HG03378 (cell line): ENCODE measurements around the gene PPP1R26.
"Not testable (repeated sequence)": the region's sequence is repeated elsewhere in the genome, so short reads cannot be mapped to it uniquely, and the experiment has no call there.

Experiments used
- ATAC-seq: cut with Tn5 transposase; IDR thresholded peaks from one replicate; pipeline ENCODE4 v1.9.1; 2021; ENCODE audit warnings: mild to moderate bottlenecking, moderate library complexity; ENCODE audit not compliant: unreplicated experiment

The PPP1R26 gene, protein sequence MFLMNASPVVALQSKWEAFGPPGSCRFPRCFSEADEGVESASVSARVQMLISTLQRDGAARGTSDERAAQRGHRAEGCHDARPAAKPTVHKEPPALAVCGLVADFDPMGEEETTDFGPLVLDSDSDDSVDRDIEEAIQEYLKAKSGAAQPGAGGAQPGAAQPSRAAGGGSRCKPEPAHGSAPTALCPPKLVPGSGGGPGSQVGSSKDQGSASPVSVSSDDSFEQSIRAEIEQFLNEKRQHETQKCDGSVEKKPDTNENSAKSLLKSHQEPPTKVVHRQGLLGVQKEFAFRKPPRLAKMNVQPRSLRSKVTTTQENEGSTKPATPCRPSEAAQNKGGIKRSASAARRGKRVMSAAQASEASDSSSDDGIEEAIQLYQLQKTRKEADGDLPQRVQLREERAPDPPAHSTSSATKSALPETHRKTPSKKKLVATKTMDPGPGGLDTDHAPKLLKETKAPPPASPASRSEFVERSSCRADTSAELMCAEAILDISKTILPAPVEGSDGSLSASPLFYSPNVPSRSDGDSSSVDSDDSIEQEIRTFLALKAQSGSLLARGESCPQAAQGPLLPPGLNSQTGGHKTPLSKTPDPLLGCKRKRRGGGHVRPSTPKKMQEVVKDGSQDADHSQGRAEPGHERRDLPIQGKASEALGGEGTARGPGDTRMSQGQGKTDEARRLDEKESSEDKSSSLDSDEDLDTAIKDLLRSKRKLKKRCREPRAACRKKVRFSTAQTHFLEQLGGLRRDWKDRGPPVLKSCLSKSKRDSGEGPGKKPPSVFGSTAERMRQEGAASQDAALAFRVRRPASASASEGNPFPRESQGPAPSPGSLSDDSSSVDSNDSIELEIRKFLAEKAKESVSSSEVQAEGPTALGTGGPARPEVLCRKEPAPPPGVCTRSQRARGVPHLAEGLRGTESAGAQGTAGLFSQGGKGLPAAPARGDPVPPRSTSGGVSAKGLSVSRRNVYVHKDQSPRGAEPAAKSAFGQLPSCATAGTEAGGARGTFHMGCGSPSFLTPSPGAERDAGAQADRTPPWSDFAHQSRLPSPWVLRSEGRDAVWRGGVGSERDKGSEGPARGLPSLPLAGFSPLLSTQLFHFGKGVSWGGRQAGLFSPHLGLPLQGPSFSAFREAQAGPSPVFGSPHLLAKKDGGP (N-terminal part only)

DNA sequence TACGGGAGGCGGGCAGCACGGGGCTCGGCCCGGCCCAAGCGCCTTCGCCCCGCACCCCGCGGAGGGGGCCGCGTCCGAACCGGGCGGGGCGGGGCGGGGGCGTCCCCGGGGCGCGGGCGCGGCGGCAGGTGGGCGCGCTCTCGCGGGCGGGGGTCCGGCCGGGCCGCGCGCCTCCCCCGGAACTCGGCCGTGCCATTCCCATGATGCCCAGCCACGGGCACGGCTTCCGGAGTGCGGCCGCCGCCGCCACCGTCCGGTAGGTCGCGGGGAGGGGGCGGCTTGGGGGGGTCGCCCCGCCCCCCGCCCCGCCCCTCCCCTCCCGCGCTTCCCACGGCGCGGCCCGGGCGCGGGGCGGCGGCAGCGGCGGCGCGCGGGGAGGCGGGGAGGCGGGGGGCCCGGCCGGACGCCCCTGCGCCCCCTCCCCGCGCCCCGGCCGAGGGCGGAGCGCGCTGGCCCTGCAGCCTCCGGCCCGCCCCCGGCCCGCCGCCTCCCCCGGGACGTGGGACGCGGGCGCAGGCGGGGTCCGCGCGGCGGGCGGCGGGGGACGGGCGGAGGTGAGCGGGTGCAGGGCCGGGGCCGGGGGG is at the start of gene PPP1R26:
Gene PPP1R26 (plus strand): TSS at position 314 of the 584 bp plus-strand sequence. CDS start 4,729 bp downstream, outside the sequence.
- no peak for ATAC-seq

DNA sequence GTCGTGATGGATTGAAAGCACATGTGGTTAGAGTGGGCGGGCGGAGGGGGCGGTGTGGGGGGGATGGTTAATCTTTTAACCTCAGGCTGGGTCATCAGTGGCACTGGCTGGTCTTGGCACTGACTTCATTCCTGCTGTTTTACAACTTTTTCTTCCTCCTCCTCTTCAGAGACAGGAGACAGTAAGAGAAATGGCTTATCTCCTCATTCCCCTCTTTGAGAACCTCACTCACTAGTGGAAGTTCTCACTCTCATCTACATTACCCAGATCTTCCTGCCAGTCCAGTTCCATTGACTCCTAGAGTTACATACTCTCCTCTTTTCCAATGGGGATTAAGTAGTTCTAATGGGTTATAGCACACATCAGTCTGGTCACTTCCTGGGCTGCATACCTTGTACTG is 42.3 kb upstream of the PPP1R26 start:
- ATAC-seq, result no peak

DNA sequence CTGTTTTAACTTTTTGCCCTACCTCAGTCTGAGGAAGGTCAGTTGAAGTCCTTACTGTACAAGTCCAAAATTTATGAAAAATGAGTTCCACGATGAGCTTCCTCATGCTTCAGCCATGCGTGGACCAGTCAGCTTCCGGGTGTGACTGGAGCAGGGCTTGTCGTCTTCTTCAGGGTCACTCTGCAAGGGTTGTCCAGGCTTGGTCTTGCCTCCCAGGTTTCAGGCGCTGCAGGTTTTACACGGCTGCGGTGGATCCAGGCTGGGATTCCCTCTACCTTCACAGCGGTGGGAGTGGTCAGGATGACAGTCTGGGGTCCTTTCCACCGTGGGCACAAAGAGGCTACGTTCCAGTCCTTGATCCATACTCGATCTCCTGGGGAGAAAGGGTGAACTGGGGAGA is 41.9 kb upstream of the PPP1R26 start:
- not testable (repeated sequence) for ATAC-seq

DNA sequence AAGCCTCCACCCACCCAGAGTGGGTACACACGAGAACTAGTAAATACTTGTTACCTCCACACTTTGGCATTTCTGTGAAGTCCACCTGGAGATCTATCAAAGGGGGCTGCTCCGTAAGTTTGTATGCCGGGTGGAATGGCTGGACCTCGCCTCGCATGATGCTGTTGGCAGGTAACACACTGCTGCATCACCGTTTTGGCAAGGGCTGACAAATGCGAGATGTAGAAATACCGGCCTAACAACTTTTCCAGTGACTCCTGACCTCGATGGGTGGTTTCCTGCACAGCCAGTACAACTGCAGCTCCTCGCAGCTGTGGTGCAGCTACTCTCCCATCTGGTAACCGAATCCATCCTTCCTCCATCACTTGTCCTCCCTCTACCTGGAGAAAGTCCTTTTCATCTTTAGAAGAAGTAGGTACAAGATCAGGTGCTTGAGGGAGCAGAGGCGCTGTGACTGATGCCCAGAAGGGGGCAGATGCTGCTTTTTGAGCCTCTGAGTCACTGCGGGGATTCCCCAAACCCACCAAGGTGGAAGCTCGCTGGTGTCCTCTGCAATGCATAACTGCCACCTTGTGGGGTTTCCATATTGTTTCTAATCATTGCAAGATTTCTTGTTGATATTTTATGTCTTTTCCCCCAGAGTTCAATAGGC is 40.9 kb upstream of the PPP1R26 start:
- not testable (repeated sequence) for ATAC-seq

DNA sequence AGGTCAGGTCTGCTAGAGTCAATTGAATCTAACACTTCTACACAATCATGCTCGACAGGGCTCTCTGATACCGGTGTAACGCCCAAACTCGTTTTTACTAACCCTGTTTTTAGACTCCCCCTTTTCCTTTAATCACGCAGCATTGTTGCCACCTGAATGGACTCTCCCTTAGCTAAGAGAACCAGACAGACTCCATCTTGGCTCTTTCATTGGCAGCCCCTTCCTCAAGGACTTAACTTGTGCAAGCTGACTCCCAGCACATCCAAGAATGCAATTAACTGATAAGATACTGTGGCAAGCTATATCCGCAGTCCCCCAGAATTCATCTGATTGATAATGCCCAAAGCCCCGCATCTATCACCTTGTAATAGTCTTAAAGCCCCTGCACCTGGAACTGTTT is 40.1 kb upstream of the PPP1R26 start:
- ATAC-seq, result not testable (repeated sequence)

DNA sequence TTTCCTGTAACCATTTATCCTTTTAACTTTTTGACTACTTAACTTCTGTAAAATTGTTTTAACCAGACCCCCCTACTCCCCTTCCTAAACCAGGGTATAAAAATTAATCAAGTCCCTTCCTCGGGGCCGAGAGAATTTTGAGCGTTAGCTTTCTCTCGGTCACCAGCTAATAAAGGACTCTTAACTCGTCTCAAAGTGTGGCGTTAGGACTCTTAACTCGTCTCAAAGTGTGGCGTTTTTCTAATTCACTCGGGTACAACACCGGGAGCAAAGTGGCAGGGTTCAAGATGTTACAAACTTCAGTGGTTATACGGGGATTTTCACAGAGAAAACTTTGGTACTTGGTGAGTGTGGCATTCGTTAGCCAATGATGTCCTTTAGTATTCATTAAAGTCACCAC is 39.7 kb upstream of the PPP1R26 start:
- no peak for ATAC-seq

DNA sequence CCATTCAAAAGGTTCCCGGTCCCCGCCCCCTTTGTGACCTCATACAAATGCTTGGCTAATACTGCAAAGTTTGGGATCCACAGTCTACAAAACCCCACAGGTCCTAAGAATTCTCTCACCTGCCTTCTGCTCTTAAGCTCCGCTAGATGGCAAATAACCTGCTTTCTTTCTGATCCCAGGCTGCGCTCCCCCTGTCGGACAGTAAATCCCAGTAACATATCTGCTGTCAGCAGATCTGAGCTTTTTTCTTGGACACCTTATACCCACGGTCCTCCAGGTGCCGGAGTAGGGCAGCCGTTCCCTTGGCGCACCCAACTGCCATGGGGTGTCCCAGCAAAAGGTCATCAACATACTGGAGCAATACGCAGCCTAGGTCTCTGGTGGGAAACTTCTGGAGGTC is 39.0 kb upstream of the PPP1R26 start:
- ATAC-seq, result no peak

DNA sequence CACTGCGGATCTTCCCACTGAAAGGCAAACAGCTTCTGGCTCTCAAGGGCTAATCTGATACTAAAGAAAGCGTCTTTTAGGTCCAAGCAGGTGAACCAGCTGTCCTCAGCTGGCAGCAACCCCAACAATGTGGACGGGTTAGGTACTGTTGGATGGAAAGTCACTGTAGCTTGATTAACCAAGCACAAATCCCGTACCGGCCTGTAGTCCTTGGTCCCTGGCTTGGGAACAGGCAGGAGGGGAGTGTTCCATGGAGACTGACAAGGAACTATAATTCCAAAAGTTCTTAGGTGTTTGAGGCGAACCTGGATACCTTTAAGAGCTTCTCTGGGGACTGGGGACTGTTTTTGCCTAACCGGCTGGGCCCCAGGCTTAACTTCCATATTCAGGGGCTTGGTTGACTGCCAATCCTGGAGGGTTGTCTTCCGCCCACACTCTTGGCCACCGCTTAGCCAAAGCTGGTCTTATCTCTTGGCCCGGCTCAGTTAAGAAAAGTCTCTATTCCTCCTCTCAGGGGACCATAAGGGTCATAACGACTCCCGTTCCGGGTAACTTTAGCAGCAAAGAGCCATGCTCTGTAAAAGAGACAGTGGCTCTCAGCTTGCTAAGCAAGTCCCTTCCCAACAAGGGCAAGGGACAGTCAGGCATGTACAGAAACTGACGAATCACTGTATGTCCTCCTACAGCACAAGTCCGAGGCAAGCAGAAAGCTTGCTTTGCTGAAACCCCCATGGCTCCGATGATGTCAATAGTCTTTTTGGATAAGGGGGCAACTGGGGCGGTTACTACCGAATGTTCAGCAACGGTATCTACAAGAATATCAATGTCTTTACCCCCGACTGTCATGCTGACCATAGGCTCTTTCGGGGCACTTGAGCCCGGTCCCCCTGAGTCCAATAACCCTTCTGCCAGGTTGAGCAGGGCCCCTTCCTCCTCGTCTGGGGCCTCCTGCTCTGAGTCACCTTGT is 38.2 kb upstream of the PPP1R26 start:
- not testable (repeated sequence) for ATAC-seq

DNA sequence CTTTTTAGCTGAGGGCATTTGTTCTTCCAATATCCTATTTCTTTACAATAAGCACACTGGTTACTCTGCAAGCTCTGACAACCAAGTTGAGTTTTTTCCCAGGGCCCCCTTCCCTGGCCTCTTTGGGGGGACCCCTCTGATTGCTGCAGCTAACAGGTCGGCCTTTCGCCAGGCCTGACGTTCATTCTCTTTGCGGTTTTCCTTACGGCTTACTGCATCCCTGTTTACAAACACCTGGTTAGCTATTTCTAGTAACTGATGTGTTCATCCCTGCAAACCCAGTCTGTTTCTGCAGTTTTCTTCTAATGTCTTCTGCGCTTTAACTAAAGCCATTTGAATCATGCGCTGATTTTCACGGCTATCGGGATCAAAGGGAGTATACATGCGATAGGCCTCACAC is 37.5 kb upstream of the PPP1R26 start:
- no peak for ATAC-seq

DNA sequence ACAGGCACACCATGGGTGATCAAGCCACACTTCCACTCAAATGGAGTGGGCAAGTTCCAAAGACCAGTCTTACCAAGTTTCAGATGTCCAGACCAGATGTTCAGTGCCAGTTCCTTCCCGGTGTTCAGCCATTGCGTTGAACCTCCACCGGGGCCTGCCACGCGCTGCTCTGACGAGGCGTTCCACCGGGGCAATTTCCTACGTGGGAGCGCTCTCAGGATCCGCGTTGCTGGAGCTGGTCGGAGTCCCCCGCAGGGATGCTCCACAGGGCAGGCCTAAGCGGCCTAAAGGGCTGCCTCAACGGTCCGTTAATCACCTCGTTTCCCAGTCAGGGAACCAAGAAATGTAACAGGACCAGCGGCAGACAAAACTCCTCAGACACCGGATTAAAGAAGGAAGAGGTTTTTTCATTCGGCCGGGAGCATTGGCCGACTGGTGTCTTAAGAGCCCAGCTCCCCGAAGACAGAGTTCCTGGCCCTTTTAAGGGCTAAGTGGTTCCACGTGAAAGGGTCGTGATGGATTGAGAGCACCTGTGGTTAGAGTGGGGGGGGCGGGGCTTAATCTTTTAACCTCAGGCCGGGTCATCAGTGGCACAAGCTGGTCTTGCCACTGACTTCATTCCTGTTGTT is 35.7 kb upstream of the PPP1R26 start:
- ATAC-seq, result no peak

DNA sequence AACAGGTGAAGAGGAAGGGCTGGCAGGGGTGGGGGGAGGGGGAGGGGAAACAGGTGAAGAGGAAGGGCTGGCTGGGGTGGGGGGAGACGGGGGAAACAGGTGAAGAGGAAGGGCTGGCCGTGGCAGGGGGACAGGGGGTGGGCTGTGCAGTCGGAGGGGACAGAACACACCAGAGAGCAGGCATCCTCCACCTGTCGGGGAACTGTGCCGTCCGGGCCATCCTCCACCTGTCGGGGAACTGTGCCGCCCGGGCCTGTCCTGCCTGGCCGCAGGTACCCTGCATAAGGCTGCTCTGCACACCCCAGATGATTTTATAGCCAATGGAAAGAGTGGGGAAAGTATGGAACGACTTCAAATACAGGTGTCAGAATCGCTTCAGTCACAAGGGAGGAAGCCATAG is 32.5 kb upstream of the PPP1R26 start:
- ATAC-seq, result no peak

DNA sequence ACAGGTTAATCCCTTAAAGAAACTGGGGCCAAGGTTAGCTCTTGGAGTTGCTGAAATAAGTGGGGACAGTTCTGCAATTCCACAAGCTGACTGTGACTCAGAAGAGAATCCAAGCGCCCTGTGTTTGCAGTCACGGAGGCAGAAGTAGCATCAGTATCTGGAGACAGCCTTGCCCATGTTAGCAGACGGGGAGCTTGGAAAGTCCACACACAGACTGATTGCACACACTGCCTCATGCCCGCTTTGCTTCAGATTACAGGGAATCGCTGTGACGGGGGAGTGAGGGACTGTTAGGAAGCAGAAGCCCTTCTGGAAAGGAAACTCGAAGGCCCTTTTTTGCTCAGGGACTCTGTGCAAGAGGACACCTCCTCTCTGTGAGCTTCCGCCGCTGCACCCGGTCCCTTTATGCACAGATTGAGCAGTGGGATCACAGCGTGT is 30.9 kb upstream of the PPP1R26 start:
- no peak for ATAC-seq

DNA sequence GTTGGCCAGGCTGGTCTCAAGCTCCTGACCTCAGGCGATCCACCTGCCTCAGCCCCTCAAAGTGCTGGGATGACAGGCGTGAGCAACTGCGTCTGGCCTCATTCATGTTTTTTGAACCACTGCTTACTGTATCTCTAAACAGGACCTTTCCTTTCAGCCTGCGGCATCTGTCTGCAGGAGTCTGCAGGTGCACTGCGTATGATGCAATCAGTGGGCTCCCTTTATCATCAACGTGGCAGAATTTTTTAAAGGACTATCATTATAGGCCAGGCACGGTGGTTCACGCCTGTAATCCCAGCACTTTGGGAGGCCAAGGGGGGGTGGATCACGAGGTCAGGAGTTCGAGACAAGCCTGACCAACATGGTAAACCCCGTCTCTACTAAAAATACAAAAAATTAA is 30.1 kb upstream of the PPP1R26 start:
- ATAC-seq, result not testable (repeated sequence)

DNA sequence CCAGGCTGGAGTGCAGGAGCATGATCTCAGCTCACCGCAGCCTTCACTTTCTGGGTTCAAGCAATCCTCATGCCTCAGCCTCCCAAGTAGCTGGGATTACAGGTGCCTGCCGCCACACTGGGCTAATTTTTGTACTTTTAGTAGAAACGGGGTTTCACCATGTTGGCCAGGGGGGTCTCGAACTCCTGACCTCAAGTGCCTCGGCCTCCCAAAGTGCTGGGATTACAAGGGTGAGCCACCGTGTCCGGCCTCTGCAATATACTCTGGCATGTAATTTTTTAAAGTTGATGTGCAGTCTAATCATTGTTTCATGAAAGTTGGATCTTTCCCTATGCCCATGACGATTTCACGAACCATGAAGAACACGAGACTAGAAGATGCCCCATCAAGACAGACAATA is 28.6 kb upstream of the PPP1R26 start:
- no peak for ATAC-seq

DNA sequence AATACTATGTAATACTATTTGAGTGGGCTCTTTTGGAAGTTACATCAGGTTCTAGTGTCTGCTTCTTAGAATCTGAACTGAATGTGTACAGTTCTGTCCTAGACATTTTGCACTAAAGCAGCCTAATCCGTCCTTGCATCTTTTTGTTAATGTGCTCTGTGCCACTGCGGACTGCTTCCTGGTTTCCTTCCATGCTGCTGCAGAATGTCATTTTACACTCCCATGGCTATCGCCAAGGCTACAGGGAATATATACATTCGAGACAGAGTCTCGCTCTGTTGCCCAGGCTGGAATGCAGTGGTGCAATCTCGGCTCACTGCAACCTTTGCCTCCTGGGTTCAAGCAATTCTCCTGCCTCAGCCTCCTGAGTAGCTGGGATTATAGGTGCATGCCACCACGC is 27.7 kb upstream of the PPP1R26 start:
- not testable (repeated sequence) for ATAC-seq

DNA sequence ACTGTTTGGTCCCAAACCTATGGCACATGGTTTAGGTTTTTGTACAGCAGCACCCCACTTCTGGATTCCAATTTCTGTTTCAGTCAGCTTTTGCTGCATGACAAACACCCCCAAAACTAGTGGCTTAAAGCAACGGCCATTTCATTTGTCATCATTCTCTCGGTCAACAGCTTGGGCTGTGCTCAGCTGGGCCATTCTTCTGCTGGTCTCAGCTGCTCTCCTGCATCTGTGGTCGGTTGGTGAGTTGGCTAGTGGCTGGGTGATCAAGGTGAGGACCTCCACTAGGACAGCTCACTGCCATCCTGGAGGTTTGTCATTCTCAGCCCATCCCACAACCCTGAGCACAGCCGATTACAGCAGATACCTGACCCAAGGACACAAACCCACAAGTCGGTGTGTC is 24.8 kb upstream of the PPP1R26 start:
- ATAC-seq, result no peak

DNA sequence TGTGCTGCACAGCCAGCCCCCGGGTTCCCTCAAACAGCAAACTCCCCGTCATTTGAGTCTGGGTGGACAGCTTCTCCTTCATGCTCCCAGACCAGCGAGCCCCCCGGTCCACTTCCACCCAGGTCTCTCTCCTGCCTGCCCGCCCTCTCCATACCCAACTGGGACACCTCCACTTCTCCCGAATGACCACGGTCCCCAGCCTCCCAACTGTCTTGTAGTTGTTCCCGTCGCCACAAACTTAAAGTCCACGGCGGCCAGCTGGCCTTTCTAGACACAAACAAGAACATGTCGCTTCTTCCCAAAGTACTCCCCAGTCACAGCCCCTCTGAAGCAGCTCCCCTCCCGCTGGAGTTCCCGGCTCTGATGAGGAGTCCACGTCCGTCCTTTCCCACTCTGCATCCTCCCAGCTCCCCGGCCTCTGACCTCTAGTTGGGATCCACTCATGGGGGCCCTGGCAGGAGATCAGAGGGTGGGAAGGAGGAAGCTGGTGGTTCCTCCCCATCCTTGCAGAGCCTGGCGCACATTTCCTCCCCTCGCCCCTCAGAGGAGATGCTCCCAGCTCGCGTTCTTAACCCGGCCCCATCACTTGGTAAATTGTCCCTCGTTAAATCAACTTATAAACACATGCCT is 24.1 kb upstream of the PPP1R26 start:
- no peak for ATAC-seq

DNA sequence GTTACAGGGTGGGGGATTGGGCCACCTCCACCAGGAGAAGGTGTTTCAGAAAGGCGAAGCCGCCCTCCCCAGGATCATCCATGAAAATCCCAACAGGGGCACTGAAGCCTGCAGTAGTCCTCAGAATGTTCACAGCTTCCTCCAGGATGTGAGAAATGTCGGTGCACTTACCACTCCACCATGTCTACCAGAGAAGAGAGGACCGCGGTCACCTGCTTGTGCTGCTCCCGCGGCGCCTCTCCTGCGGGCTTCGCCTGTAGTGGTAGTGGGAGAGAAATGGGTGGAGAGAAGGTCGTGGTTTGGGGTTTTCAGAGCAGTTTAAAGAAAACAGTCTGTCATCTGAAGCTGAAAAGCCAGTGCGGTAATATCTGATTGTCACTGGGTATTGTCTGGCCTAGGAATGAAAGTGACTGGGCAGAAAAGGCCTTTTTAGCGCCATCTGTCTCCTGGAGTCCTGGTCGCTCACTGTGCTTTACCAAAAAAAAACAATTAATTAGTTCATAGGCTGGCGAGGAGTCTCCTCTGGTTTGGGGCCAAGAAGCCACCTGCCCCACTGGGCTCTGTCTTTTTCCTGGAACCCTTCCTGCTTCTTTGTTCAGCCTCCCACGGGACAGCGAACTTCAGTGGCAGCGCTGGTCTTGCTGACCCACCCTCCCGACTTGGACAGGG is 23.0 kb upstream of the PPP1R26 start:
- ATAC-seq, result no peak
